Renal pelvis (tissue), 4 donors: ENCODE results near the gene PLEKHJ1. TPM values are rescaled to one million over a fixed set of nuclear protein-coding genes. Genes with fewer than 3 reads are reported as not detected.

Source experiments
- DNase-seq: peaks from one replicate; pipeline ENCODE4 v3.0.0-alpha.2; 2013
- polyA plus RNA-seq, 3 donors: library from polyadenylated mRNA; unstranded; fragments of 120-200 nt; gene quantifications; one replicate each; pipeline ENCODE4 v1.2.1, GENCODE V29; 2013; ENCODE audit not compliant: insufficient read length in 3 of 3

PLEKHJ1 gene
- polyA plus RNA-seq, 3 donors = 73.7 to 92.1 (median 85.6) TPM

- DNase-seq = no peak
These were observed 37.4 kb upstream of the PLEKHJ1 start for GRCh38 chr19:2273356-2274184.

- DNase-seq = no peak
These were observed 35.3 kb upstream of the PLEKHJ1 start for GRCh38 chr19:2271234-2272103.

- no peak for DNase-seq
These were observed 34.5 kb upstream of the PLEKHJ1 start for GRCh38 chr19:2270423-2271233.

GRCh38 chr19:2270157-2270422 is 34.0 kb upstream of the PLEKHJ1 start:
- DNase-seq = no peak

DNA sequence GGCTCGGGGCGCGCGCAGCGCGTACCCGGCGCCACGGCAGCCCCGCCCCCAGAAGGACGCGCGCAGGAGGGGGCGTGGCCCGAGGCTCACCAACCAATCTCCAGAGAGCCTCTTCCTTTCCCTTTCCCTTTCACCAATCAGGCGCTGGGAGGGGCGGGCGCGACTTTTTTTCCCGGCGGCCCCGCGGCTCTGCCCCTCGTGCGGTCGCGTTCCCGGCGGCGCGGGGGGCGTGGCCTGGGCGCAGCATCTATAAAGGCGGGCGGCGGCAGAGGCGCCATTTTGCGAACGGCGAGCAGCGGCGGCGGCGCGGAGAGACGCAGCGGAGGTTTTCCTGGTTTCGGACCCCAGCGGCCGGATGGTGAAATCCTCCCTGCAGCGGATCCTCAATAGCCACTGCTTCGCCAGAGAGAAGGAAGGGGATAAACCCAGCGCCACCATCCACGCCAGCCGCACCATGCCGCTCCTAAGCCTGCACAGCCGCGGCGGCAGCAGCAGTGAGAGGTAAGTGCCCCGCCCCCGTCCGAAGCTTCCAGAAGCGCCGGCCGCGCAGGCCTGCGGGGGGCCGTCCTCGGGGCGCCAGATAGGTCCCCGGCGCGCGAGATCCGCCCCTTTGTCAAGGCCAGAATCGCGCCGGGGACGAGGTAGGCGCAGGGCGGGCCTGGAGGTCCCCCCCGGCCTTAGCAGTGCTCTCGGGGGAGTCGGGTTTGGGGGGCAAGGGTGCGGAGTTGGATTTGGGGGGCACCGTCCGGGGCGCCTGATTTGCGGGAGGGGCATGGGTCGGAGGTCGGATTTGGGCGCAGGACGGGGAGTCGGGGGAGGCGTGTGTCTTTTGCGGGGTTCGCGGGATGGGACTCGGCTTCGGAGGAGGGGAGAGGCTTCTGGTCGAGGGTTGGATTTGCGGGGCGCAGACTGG is 33.4 kb upstream of the PLEKHJ1 start:
- DNase-seq = peak; percentile 97

- DNase-seq = no peak
These were observed 32.7 kb upstream of the PLEKHJ1 start for GRCh38 chr19:2268861-2269243.

GRCh38 chr19:2268480-2268830 is 32.3 kb upstream of the PLEKHJ1 start:
- DNase-seq = no peak

DNA sequence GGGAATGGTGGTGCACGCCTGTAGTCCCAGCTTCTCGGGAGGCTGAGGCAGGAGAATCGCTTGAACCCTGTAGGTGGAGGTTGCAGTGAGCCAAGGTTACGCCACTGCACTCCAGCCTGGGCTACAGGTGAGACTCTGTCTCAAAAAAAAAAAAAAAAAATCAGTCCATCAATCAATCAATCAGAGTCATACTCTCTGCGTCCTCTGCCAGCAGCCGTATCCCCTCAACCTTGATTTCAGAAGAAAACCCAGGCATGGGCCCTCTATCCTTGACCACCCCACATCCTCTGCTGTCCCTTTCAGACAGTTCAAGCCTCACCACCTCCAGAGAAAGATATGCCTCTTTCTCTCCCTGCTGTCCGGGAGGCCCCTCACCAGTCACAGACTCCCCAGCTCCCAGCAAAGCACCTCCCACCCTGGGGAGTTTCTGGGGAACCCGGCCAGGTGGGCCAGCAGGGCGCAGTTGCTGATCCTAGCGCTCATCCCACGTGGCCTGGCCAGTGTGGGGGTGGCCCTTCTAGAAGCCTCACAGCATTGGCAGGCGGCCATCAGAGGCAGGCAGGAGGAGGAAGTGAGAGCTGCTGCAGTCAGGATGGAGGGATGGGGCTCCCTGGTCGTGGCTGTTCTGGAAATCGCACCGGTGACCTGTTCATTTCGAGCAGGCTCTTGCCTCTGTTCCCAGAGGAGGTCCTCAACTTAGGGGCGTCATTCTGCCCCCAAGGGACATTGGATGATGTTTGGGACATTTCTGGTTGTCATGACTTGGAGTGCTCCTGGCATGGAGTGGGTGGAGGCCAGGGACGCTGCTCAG is 30.3 kb upstream of the PLEKHJ1 start:
- DNase-seq = no peak

GRCh38 chr19:2261438-2262172 is 25.5 kb upstream of the PLEKHJ1 start:
- no peak for DNase-seq

GRCh38 chr19:2260341-2260805 is 24.2 kb upstream of the PLEKHJ1 start:
- no peak for DNase-seq

GRCh38 chr19:2259336-2259735 is 23.2 kb upstream of the PLEKHJ1 start:
- no peak for DNase-seq

DNA sequence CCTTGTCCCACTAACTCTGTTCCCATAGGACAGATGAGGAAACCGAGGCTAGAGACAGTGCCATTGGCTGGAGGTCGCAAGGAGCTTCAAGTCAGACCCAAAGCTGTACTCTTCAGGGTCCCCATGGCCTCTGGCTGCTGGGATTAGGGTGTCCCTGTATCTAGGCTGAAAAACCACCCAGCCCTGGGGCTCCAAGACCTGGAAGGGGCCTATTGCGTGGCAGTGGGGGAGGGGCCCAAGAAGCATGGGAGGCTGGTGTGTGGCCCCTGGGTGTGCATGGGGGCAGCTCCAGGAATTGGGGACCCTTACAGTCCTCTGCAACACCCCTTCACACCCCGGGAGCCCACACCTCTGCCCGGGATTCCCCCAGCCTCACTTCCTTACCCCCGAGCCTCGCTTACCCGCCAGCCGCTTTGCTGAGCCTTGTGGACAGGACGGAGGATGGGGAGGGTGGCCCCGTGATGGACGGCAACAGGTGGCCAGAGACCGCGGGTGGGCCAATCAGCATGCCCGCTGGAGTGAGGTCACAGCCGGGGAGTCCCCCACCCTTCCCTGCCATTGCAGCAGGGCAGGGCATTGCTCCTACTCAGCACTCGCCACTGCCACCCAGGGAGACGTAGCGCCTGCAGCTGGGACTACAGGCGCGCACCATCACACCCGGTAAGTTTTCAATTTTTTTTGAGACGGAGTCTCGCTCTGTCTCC is 20.0 kb upstream of the PLEKHJ1 start, which contains the start of gene JSRP1:
Gene JSRP1, minus strand, starts transcription at position 436 of the 704 bp plus-strand sequence. CDS start 1,103 bp downstream, outside the sequence.
- no peak for DNase-seq

DNA sequence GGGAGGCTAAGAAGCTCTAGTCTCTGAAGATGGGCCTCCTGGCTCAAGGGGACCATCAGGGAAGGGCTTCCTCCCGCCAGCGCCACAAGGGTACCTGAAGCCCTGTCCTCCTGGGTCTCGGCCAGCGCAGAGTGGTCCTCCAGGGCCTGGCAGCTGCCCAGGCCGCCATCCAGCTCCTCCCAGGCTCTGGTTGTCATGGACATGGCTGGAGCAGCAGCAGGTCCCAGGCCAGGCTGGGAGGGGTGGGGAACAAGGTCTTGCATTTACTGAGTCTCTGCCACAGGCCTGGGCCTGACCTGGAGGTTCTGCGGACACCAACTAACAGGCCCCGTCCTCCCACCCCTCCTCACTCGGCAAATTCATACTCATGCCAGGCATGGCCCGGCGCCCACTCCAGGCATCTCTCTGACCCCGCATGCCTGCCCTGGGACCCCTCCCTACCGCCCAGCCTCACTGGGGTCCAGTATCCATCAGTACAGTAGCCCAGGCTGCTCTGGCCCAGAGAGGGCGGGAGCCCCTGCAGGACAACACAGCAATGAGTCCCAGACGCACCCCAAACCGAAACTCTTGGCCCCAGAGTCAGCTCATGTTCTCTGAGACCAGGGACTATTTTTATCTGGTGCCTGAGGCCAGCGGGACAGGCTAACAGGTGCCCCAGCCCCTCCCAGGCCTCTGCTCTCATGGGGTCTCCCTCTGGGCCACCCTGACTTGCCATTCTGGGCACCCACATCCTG is 19.1 kb upstream of the PLEKHJ1 start:
- no peak for DNase-seq

- DNase-seq = no peak
These were observed 18.1 kb upstream of the PLEKHJ1 start for GRCh38 chr19:2254064-2254872.

DNA sequence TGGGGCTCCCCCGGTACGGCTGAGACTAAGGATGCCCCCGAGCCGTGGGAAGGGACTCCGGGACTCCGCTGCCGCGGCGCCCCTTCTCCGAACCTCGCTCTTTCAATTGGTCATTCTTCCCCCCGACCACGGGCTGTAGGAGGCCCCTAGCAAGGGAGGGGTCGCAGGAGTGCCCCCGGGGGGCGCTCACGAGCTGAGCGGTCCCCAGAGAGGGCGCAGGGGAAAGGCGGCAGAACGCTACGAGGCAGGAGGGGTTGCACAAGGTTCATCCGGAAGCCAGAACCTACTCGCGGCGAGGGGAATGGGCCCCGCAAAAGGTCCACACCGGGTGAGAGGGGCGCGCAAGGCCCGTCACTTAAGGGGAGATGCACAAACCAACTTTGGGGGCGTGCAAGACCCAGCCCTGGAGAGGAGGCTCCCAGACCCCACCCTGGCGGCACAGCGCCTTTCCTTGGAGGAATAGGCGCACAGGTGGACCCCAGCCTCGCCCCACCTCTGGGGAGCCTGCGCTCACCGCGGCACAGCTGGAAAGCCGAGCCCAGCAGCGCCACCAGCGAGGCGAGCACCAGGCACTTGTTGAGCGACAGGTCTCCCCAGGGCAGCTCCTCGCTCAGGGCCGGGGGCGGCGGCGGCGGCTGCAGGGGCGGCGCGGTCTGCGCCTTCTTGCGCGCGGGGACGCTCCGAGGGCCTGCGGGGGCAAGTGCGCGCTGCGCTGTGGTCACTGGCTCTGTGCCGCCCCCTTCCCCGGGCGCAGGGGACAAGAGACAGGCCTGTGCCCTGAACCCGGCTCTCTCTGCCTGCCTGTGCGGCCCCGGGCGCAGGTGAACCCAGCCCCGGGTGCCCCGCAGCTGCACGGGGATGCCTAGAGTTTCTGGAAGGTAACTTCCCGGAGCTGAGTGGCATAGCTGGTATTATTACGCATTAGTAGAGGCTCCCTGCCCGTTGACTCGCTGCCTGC is 17.3 kb upstream of the PLEKHJ1 start:
- no peak for DNase-seq

GRCh38 chr19:2252797-2253105 is 16.6 kb upstream of the PLEKHJ1 start:
- DNase-seq = no peak
